Measurements from ENCODE around the gene FADS2. TPM values are rescaled to one million over a fixed set of nuclear protein-coding genes. Genes with fewer than 3 reads are reported as not detected.

The FADS2 gene
- total RNA-seq, 1 experiment from 2014 or later = 423 TPM

- peaks cover 3% of the 10 kb centered on the region; the same call in 1 of the 2 replicates for H3K4me1 Mint-ChIP-seq
- DNase-seq (ENCODE audit: low spot score) (no peak), ATAC-seq (no peak)
- ChIA-PET CTCF (interaction anchor here (0.6 to 1.2 kb wide), 3 partner anchors 49 to 288 kb away, joined by 3 to 7 read pairs (median 4); no protein-coding TSS in a partner anchor), POLR2A (no interaction called here)
- no peaks in the 10 kb centered on the region for H3K27me3 Mint-ChIP-seq (ENCODE audit: low read depth)
- H3K27ac Mint-ChIP-seq = peak overlapping the region; percentile 63; the same call in 1 of the 2 replicates
- no peak overlapping the region for H3K4me3 Mint-ChIP-seq
- H3K9me3 Mint-ChIP-seq = no peaks in the 10 kb centered on the region
- no peak for TF ChIP-seq ELF4 (CRISPR knock-in tag; IDR thresholded peaks at IDR 0.05; ENCODE audit: low read depth)
- no peak for TF ChIP-seq E2F1 (CRISPR knock-in tag; IDR thresholded peaks at IDR 0.05)
- TF ChIP-seq FOXJ3 (CRISPR knock-in tag; IDR thresholded peaks at IDR 0.05; ENCODE audit: borderline replicate concordance) = no peak
- TF ChIP-seq, protein P1, sequence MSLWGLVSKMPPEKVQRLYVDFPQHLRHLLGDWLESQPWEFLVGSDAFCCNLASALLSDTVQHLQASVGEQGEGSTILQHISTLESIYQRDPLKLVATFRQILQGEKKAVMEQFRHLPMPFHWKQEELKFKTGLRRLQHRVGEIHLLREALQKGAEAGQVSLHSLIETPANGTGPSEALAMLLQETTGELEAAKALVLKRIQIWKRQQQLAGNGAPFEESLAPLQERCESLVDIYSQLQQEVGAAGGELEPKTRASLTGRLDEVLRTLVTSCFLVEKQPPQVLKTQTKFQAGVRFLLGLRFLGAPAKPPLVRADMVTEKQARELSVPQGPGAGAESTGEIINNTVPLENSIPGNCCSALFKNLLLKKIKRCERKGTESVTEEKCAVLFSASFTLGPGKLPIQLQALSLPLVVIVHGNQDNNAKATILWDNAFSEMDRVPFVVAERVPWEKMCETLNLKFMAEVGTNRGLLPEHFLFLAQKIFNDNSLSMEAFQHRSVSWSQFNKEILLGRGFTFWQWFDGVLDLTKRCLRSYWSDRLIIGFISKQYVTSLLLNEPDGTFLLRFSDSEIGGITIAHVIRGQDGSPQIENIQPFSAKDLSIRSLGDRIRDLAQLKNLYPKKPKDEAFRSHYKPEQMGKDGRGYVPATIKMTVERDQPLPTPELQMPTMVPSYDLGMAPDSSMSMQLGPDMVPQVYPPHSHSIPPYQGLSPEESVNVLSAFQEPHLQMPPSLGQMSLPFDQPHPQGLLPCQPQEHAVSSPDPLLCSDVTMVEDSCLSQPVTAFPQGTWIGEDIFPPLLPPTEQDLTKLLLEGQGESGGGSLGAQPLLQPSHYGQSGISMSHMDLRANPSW (CRISPR knock-in tag; conservative IDR thresholded peaks at IDR 0.05; ENCODE audit: low read depth) = no peak
- no peak for TF ChIP-seq MAX (CRISPR knock-in tag; IDR thresholded peaks at IDR 0.05)
- TF ChIP-seq GRHL2 (CRISPR knock-in tag; IDR thresholded peaks at IDR 0.05; ENCODE audit: insufficient replicate concordance, severe bottlenecking) = no peak
- no peak for TF ChIP-seq ATF1 (CRISPR knock-in tag; IDR thresholded peaks at IDR 0.05)
- no peak for TF ChIP-seq GABPB1 (CRISPR knock-in tag; IDR thresholded peaks at IDR 0.05)
- TF ChIP-seq TP53 (CRISPR knock-in tag; IDR thresholded peaks at IDR 0.05) = no peak
- TF ChIP-seq, protein P2, sequence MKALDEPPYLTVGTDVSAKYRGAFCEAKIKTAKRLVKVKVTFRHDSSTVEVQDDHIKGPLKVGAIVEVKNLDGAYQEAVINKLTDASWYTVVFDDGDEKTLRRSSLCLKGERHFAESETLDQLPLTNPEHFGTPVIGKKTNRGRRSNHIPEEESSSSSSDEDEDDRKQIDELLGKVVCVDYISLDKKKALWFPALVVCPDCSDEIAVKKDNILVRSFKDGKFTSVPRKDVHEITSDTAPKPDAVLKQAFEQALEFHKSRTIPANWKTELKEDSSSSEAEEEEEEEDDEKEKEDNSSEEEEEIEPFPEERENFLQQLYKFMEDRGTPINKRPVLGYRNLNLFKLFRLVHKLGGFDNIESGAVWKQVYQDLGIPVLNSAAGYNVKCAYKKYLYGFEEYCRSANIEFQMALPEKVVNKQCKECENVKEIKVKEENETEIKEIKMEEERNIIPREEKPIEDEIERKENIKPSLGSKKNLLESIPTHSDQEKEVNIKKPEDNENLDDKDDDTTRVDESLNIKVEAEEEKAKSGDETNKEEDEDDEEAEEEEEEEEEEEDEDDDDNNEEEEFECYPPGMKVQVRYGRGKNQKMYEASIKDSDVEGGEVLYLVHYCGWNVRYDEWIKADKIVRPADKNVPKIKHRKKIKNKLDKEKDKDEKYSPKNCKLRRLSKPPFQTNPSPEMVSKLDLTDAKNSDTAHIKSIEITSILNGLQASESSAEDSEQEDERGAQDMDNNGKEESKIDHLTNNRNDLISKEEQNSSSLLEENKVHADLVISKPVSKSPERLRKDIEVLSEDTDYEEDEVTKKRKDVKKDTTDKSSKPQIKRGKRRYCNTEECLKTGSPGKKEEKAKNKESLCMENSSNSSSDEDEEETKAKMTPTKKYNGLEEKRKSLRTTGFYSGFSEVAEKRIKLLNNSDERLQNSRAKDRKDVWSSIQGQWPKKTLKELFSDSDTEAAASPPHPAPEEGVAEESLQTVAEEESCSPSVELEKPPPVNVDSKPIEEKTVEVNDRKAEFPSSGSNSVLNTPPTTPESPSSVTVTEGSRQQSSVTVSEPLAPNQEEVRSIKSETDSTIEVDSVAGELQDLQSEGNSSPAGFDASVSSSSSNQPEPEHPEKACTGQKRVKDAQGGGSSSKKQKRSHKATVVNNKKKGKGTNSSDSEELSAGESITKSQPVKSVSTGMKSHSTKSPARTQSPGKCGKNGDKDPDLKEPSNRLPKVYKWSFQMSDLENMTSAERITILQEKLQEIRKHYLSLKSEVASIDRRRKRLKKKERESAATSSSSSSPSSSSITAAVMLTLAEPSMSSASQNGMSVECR (CRISPR knock-in tag; IDR thresholded peaks at IDR 0.05; ENCODE audit: borderline replicate concordance) = no peak
- TF ChIP-seq, protein P3, sequence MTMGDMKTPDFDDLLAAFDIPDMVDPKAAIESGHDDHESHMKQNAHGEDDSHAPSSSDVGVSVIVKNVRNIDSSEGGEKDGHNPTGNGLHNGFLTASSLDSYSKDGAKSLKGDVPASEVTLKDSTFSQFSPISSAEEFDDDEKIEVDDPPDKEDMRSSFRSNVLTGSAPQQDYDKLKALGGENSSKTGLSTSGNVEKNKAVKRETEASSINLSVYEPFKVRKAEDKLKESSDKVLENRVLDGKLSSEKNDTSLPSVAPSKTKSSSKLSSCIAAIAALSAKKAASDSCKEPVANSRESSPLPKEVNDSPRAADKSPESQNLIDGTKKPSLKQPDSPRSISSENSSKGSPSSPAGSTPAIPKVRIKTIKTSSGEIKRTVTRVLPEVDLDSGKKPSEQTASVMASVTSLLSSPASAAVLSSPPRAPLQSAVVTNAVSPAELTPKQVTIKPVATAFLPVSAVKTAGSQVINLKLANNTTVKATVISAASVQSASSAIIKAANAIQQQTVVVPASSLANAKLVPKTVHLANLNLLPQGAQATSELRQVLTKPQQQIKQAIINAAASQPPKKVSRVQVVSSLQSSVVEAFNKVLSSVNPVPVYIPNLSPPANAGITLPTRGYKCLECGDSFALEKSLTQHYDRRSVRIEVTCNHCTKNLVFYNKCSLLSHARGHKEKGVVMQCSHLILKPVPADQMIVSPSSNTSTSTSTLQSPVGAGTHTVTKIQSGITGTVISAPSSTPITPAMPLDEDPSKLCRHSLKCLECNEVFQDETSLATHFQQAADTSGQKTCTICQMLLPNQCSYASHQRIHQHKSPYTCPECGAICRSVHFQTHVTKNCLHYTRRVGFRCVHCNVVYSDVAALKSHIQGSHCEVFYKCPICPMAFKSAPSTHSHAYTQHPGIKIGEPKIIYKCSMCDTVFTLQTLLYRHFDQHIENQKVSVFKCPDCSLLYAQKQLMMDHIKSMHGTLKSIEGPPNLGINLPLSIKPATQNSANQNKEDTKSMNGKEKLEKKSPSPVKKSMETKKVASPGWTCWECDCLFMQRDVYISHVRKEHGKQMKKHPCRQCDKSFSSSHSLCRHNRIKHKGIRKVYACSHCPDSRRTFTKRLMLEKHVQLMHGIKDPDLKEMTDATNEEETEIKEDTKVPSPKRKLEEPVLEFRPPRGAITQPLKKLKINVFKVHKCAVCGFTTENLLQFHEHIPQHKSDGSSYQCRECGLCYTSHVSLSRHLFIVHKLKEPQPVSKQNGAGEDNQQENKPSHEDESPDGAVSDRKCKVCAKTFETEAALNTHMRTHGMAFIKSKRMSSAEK (CRISPR knock-in tag; IDR thresholded peaks at IDR 0.05; ENCODE audit: borderline replicate concordance) = no peak
- TF ChIP-seq ZNF671 (CRISPR knock-in tag; IDR thresholded peaks at IDR 0.05) = no peak
- no peak for TF ChIP-seq JUN (CRISPR knock-in tag; IDR thresholded peaks at IDR 0.05)
- peaks cover 87% of the 10 kb centered on the region for H3K36me3 Mint-ChIP-seq
Measured at GRCh38 chr11:61846362-61847020, 18.4 kb downstream of the FADS2 start.

Data from WTC11 (cell line).